Epithelial cell of proximal tubule (primary cell): ENCODE results near the gene TBCD. TPM values are rescaled to one million over a fixed set of nuclear protein-coding genes. Genes with fewer than 3 reads are reported as not detected.

Experiments
- DNase-seq: peaks from one replicate; pipeline ENCODE4 v3.0.0-alpha.2; 2011; ENCODE audit warnings: low read depth
- H3K4me3 ChIP-seq: 2 replicates; pipeline ENCODE4 v1.5.1; 2011; ENCODE audit warnings: low read depth, mild to moderate bottlenecking, low read length
- total RNA-seq: library from RNA; depleted of rRNA; stranded (reverse); fragments of >200 nt; gene quantifications from 2 replicates; pipeline ENCODE4 v1.2.3, GENCODE V29; 2015
- TF ChIP-seq, protein P1 (sequence below): conservative IDR thresholded peaks from 2 replicates; pipeline ENCODE4 v1.5.1; 2012; ENCODE audit warnings: low read depth, mild to moderate bottlenecking, low read length

The TBCD gene
- total RNA-seq, 1 donor from 2014 or later: 46.6 TPM

DNA sequence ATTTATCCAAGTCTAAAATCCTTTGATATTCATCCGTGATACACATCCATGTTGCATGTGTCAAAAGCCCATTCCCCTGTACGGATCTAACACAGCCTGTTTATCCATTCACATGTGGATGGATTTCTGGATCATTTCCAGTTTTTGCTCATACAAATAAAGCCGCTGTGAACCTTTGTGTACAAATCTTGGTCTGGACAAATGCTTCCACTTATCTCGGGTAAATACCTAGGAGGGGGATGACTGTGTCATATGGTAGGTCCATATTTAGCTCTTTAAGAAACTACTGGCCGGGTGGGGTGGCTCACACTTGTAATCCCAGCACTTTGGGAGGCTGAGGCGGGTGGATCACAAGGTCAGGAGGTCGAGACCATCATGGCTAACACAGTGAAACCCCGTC lies 6.3 kb upstream of the TBCD start:
- TF ChIP-seq, protein P1, sequence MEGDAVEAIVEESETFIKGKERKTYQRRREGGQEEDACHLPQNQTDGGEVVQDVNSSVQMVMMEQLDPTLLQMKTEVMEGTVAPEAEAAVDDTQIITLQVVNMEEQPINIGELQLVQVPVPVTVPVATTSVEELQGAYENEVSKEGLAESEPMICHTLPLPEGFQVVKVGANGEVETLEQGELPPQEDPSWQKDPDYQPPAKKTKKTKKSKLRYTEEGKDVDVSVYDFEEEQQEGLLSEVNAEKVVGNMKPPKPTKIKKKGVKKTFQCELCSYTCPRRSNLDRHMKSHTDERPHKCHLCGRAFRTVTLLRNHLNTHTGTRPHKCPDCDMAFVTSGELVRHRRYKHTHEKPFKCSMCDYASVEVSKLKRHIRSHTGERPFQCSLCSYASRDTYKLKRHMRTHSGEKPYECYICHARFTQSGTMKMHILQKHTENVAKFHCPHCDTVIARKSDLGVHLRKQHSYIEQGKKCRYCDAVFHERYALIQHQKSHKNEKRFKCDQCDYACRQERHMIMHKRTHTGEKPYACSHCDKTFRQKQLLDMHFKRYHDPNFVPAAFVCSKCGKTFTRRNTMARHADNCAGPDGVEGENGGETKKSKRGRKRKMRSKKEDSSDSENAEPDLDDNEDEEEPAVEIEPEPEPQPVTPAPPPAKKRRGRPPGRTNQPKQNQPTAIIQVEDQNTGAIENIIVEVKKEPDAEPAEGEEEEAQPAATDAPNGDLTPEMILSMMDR: no peak
- no peak overlapping the region for H3K4me3 ChIP-seq
- DNase-seq: no peak

DNA sequence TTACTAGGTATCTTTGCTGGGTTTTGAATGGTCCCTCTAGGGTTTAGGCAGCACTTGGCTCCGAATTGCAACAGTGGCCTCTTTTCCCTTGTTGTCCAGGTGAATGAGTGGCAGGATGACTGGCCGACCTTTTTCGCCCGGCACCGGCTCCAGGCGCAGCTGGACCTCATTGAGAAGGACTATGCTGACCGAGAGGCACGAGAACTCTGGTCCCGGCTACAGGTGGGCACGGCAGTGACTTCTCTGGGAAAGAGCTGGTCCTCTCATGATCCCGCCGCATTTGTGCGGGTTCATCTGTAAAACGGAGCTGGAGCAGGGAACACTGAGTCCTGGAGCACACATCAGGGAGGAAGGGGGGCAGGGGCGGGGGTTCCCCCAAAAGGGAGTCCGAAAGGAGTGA lies 3.1 kb upstream of the TBCD start:
- DNase-seq: no peak
- TF ChIP-seq, protein P1: no peak
- H3K4me3 ChIP-seq: no peak overlapping the region

DNA sequence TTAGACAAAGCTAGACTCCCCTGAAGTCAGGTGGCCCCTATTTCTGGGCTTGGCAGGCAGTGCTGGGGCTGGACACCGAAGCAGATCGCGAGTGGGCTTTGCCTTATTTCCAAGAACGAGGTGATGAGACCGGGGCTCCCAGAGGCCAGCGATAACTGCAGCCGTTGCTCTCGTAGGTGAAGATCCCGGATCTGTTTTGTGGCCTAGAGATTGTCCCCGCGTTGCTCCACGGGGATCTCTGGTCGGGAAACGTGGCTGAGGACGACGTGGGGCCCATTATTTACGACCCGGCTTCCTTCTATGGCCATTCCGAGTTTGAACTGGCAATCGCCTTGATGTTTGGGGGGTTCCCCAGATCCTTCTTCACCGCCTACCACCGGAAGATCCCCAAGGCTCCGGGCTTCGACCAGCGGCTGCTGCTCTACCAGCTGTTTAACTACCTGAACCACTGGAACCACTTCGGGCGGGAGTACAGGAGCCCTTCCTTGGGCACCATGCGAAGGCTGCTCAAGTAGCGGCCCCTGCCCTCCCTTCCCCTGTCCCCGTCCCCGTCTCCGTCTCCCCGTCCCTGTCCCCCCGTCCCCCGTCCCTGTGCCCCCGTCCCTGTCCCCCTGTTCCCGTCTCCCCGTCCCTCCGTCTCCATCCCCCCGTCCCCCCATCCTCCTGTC lies 1.5 kb upstream of the TBCD start:
- TF ChIP-seq, protein P1: no peak
- H3K4me3 ChIP-seq: no peak overlapping the region
- DNase-seq: no peak

DNA sequence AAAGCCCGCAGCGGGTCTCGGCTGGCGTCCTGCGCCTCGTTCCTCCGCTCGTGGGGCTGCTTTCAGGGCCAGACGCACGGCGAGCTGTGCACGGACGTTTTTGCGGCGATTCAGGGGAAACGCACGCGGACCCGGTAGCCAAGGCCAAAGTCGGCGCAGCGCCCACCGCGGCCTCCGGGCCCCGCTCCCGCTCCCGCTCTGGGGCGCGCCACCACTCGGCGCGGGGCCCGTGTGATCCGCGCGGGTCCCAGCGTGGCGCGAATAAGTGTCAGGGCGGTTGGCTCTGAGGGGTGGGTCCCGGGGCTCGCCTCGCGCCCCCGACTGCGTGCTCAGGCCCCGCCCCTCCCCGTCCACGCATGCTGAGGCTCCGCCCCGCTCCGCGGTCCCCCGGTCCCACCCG lies 694 bp upstream of the TBCD start:
- TF ChIP-seq, protein P1: no peak
- DNase-seq: no peak
- H3K4me3 ChIP-seq: peak overlapping the region; percentile 41

DNA sequence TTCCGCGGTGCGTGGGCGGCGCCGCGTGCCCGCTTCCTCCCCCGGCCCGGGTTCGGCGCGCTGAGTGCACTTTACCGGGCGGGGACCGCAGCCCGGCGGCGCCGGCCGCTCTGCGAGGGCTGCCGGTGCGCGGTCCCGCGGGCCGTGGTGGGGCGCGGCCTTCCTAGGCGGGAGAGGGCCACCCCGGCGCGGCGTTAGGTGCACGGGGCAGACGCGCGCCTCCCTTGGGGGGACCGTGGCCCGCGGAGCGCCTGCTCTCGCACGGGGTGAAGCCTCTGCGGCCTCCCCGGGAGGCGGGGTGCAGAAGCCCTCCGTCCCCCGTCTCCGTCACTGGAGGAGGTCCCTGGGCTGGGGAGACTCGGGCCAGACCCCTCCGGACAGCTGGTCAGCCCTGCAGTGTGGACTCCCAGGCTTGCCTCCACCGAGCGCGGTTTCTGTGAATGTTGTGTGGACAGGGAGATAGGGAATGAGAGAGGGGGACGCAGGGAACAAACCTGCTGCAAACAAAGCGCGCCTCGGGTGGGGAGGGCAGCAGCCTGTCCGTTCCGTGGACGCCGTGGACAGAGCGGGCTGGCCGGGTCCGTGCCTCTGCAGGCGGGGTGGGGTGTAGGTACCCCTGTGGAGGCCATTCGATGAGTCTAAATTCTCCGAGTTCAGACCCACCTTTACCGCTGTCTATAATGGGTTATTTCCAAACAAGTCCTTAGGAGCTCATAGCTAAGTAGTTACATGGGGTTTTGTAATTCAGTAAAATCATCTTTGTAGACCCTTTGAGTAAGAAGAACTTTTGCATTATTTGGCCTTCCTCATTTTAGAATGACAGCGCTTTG lies 721 bp downstream of the TBCD start:
- DNase-seq: no peak
- TF ChIP-seq, protein P1: no peak
- peak overlapping the region; percentile 91 for H3K4me3 ChIP-seq

DNA sequence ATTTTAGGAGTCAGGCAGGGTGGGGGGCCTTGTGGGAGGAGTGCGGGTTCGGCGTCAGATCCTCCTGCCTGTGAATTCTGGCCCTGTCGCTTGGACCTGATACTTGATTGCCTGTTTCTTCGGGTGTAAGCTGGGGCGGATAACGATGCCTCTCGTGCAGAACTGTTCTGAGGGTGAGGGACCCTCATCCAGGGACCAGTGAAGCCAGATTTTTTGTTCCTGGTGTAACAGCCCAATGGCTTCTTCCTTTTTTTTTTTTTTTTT lies 1.3 kb downstream of the TBCD start:
- DNase-seq: no peak
- H3K4me3 ChIP-seq: peak overlapping the region; percentile 91
- TF ChIP-seq, protein P1: no peak
